ENCODE results near the gene SIRPB1. TPM values are rescaled to one million over a fixed set of nuclear protein-coding genes. Genes with fewer than 3 reads are reported as not detected.

Gene SIRPB1
- 114 and 121 TPM in 2 replicates for total RNA-seq (2013; cell fraction: nucleolus; rRNA removed)
- total RNA-seq (2014; rRNA removed): 10.0 and 10.3 TPM in 2 replicates
- total RNA-seq (2014; rRNA removed; fragmentation: Illumina TruSeq; extraction: Trizol): 8.2 and 12.0 TPM in 2 replicates
- total RNA-seq (2021): 18.9 and 20.1 TPM in 2 replicates
- polyA plus RNA-seq (2011; ENCODE audit: low read depth): 3.0 TPM
- 2.7 and 3.4 TPM in 2 replicates for polyA plus RNA-seq (2011; rRNA removed)
- polyA plus RNA-seq (2011; cell fraction: cytosol; rRNA removed): 4.0 and 4.3 TPM in 2 replicates
- polyA plus RNA-seq (2011; cell fraction: nucleus; rRNA removed): 8.0 and 8.5 TPM in 2 replicates
- polyA plus RNA-seq (2012): 1.2 and 2.9 TPM in 2 replicates
- 22.3 and 26.0 TPM in 2 replicates for polyA plus RNA-seq (2014; fragmentation: Illumina TruSeq; extraction: Trizol)
- 10 to 100 TPM; 27.9 to 33.8 TPM for polyA plus RNA-seq (2014; fragmentation: Nextera tagmentation; extraction: Ambion mirVana)
- 17.0 and 17.9 TPM in 2 replicates for polyA plus RNA-seq (2014; rRNA removed)
- 1 to 10 TPM; 9.2 to 9.7 TPM for polyA plus RNA-seq (2016; fragmentation: Nextera tagmentation; extraction: Ambion mirVana)
- 6.6 and 7.5 TPM in 2 replicates for polyA minus RNA-seq (2011; rRNA and poly(A)+ RNA removed)
- polyA minus RNA-seq (2011; cell fraction: cytosol; rRNA and poly(A)+ RNA removed): 2.8 and 3.7 TPM in 2 replicates
- polyA minus RNA-seq (2011; cell fraction: nucleus; rRNA and poly(A)+ RNA removed): 2.2 and 4.6 TPM in 2 replicates
- percentile 66 among the genes with signal in this experiment for Bru-seq, nascent RNA
- BruChase-seq, experiment 1, labeled RNA remaining after a 6-hour chase: percentile 85 among the genes with signal in this experiment
- percentile 79 among the genes with signal in this experiment for BruChase-seq, experiment 2, labeled RNA remaining after a 2-hour chase
- long read RNA-seq, experiment 1, partial matches to known transcripts: 7 of 12 reads
- long read RNA-seq, experiment 1, other reads (novel, unspliced or antisense): 2 of 12 reads
- long read RNA-seq, experiment 2, partial matches to known transcripts: 0 of 28 reads
- long read RNA-seq, experiment 2, other reads (novel, unspliced or antisense): 26 of 28 reads

DNA sequence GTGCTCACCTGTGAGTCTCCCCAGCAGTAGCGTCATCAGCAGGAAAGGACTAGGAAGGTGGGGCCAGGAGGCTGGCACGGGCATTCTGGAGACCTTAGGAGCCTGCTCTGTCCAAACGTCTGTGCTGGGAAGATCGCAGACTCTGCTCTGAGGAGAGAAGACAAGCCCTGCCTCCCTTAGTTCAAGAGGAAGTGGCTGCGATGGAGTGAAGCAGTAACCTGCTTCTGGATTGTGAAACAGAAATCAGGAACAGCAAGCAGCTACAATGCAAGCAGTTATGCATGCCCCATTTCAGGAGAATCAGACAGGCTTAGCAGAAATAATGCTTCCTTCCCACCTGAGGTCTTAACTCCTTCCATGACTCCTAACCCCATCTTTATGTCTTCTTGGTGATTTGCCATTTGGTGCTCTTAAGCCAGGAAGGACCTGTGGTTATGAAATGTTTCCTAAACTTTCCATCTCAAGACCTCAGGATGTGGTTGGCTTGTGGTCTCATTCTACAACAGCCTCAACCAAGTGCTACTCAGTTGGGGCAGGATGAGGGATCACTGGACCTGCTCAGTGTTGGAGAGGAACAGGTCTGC is at the start of gene SIRPB1:
TSS of gene SIRPB1 (minus strand) at position 149 of the 584 bp plus-strand sequence. CDS start at position 84, 65 bp downstream.
- peak; percentile 61 for ATAC-seq
- peak within 1 kb of the TSS; percentile 79 for H3K4me2 ChIP-seq (ENCODE audit: control insufficient read depth, insufficient read depth)
- no peak for DNase-seq (ENCODE audit: low read depth, low spot score)
- peak; percentile 13 for FAIRE-seq
- 21% methylated on average over 5 of the region's 5 CpGs for WGBS (ENCODE audit: insufficient coverage, insufficient replicate concordance, low lambda C conversion rate, missing lambda C conversion rate)
- in situ Hi-C loops (cut with MboI): loop anchor here (5.0 kb wide), 1 partner anchor 43 kb away; no protein-coding TSS in a partner anchor
- intact Hi-C loops (cut with micrococcal nuclease; ENCODE audit: unreplicated experiment): loop anchor here (5.0 kb wide), 1 partner anchor 112 kb away; no protein-coding TSS in a partner anchor
- H3K4me3 ChIP-seq: peak within 1 kb of the TSS; percentile 20; the same call in 1 of the 2 replicates
- no peak within 1 kb of the TSS; the same call in 1 of the 2 replicates for H3K27ac ChIP-seq (ENCODE audit: control insufficient read depth, insufficient read depth)
- ChIA-PET RAD21 (ENCODE audit: unreplicated experiment) (interaction anchor here (0.8 kb wide), 1 partner anchor 31 kb away, joined by 3 read pairs; no protein-coding TSS in a partner anchor), SMC1A (ENCODE audit: uncharacterized antibody, unreplicated experiment) (interaction anchor here (0.7 kb wide), 1 partner anchor 114 kb away, joined by 3 read pairs; no protein-coding TSS in a partner anchor), CTCF (interaction anchor here (1.1 to 2.2 kb wide), 2 partner anchors 86 to 112 kb away, joined by 3 to 6 read pairs; no protein-coding TSS in a partner anchor), POLR2A (interaction anchor here (0.8 kb wide), 1 partner anchor 12 kb away, joined by 3 read pairs; no protein-coding TSS in a partner anchor)
- no peaks in the 10 kb centered on the region for H4K20me1 ChIP-seq (ENCODE audit: control insufficient read depth, insufficient read depth)
- H3K9ac ChIP-seq (ENCODE audit: control insufficient read depth, insufficient read depth, low read length): no peak within 1 kb of the TSS
- H3K36me3 ChIP-seq (ENCODE audit: control insufficient read depth in 2 of 2, insufficient read depth in 2 of 2, low read length in 1 of 2): no peaks in the 10 kb centered on the region; a peak in 1 of 4 replicates
- no TSS peak for BruUV-seq (replicated peaks)
- no peaks in the 10 kb centered on the region for H3K27me3 ChIP-seq (replicated peaks in 1 of 2; ENCODE audit: control insufficient read depth in 2 of 2, insufficient read depth in 2 of 2, low read length in 1 of 2)
- peaks cover 5% of the 10 kb centered on the region; the same call in 2 of the 3 replicates for H3K9me3 ChIP-seq (replicated peaks; ENCODE audit: control insufficient read depth, insufficient read depth, low read length)
- no peak within 1 kb of the TSS; the same call in none of the 2 replicates for H2AFZ ChIP-seq (ENCODE audit: control insufficient read depth, low read depth, low read length)
- peaks cover 28% of the 10 kb centered on the region for H3K4me1 ChIP-seq (ENCODE audit: control insufficient read depth, insufficient read depth, low read length)
- H3K79me2 ChIP-seq (ENCODE audit: control insufficient read depth, insufficient read depth, low read length): no peaks in the 10 kb centered on the region
- TF ChIP-seq MXI1 (IDR thresholded peaks at IDR 0.05; ENCODE audit: low read depth, low read length) (no peak), POLR2AphosphoS2 (IDR thresholded peaks at IDR 0.05; ENCODE audit: low read depth, low read length) (no peak), SP1 (IDR thresholded peaks at IDR 0.05; ENCODE audit: low read depth, low read length) (no peak), EED (IDR thresholded peaks at IDR 0.05; ENCODE audit: low read depth) (peak; percentile 89), RB1 (IDR thresholded peaks at IDR 0.05; ENCODE audit: borderline replicate concordance) (no peak), LARP7 (IDR thresholded peaks at IDR 0.05) (no peak), MTA3 (IDR thresholded peaks at IDR 0.05; ENCODE audit: borderline replicate concordance, low read length) (peak; percentile 29; the same call in 1 of the 2 replicates), USF2 (IDR thresholded peaks at IDR 0.05; ENCODE audit: borderline replicate concordance, low read depth, low read length) (no peak), SPI1 (IDR thresholded peaks at IDR 0.05; ENCODE audit: borderline replicate concordance, insufficient read depth, low read depth, low read length) (peak; percentile 77), NFIC (IDR thresholded peaks at IDR 0.05; ENCODE audit: low read depth, low read length) (0 out of 2 replicates have a peak, but pooled peaks have one; percentile 53), IKZF1 (conservative IDR thresholded peaks at IDR 0.05) (peak; percentile 78), ATF2 (IDR thresholded peaks at IDR 0.05; ENCODE audit: low read length) (no peak)
- TF ChIP-seq, protein P1, sequence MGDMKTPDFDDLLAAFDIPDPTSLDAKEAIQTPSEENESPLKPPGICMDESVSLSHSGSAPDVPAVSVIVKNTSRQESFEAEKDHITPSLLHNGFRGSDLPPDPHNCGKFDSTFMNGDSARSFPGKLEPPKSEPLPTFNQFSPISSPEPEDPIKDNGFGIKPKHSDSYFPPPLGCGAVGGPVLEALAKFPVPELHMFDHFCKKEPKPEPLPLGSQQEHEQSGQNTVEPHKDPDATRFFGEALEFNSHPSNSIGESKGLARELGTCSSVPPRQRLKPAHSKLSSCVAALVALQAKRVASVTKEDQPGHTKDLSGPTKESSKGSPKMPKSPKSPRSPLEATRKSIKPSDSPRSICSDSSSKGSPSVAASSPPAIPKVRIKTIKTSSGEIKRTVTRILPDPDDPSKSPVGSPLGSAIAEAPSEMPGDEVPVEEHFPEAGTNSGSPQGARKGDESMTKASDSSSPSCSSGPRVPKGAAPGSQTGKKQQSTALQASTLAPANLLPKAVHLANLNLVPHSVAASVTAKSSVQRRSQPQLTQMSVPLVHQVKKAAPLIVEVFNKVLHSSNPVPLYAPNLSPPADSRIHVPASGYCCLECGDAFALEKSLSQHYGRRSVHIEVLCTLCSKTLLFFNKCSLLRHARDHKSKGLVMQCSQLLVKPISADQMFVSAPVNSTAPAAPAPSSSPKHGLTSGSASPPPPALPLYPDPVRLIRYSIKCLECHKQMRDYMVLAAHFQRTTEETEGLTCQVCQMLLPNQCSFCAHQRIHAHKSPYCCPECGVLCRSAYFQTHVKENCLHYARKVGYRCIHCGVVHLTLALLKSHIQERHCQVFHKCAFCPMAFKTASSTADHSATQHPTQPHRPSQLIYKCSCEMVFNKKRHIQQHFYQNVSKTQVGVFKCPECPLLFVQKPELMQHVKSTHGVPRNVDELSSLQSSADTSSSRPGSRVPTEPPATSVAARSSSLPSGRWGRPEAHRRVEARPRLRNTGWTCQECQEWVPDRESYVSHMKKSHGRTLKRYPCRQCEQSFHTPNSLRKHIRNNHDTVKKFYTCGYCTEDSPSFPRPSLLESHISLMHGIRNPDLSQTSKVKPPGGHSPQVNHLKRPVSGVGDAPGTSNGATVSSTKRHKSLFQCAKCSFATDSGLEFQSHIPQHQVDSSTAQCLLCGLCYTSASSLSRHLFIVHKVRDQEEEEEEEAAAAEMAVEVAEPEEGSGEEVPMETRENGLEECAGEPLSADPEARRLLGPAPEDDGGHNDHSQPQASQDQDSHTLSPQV (IDR thresholded peaks at IDR 0.05): no peak
